ENCODE measurements around the gene AFF2.

AFF2 gene

DNA sequence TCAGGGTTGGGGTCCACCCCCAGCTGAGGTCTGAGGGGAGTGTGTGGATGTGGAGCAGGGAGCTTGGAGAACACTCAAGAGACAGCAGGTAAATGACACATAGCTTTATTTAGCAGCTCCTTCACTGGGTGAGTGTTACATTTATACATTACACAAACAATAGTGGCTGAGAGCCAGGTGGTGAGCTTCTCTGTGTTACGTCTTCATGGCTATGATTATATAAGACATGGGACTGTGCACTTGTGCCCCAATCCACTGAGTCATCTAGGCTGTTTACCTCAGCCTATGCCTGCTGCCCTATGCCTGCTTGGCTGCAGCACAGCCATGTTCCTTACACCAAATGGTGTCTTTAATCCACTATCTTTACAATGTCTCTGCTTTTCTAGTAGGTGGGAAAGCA lies 459.6 kb downstream of the AFF2 start:
- H3K4me3 ChIP-seq (ENCODE audit: low read depth, low read length), result no peak overlapping the region
- in situ Hi-C loops (cut with HindIII; ENCODE audit: low sequenced_read_pairs), result no loop called here
- TF ChIP-seq, protein P1, sequence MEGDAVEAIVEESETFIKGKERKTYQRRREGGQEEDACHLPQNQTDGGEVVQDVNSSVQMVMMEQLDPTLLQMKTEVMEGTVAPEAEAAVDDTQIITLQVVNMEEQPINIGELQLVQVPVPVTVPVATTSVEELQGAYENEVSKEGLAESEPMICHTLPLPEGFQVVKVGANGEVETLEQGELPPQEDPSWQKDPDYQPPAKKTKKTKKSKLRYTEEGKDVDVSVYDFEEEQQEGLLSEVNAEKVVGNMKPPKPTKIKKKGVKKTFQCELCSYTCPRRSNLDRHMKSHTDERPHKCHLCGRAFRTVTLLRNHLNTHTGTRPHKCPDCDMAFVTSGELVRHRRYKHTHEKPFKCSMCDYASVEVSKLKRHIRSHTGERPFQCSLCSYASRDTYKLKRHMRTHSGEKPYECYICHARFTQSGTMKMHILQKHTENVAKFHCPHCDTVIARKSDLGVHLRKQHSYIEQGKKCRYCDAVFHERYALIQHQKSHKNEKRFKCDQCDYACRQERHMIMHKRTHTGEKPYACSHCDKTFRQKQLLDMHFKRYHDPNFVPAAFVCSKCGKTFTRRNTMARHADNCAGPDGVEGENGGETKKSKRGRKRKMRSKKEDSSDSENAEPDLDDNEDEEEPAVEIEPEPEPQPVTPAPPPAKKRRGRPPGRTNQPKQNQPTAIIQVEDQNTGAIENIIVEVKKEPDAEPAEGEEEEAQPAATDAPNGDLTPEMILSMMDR (IDR thresholded peaks at IDR 0.05; ENCODE audit: low read depth, low read length), result no peak
- no peak for DNase-seq (ENCODE audit: low read depth, low spot score)

GRCh38 chrX:148961985-148962384 lies 461.6 kb downstream of the AFF2 start:
- no peak overlapping the region for H3K4me3 ChIP-seq (ENCODE audit: low read depth, low read length)
- in situ Hi-C loops (cut with HindIII; ENCODE audit: low sequenced_read_pairs), result no loop called here
- no peak for DNase-seq (ENCODE audit: low read depth, low spot score)
- TF ChIP-seq, protein P1 (IDR thresholded peaks at IDR 0.05; ENCODE audit: low read depth, low read length), result no peak

- DNase-seq (ENCODE audit: low read depth, low spot score), result no peak
- in situ Hi-C loops (cut with HindIII; ENCODE audit: low sequenced_read_pairs), result no loop called here
- TF ChIP-seq, protein P1 (IDR thresholded peaks at IDR 0.05; ENCODE audit: low read depth, low read length), result no peak
- no peak overlapping the region for H3K4me3 ChIP-seq (ENCODE audit: low read depth, low read length)
Observed at GRCh38 chrX:148976571-148977400, 476.4 kb downstream of the AFF2 start.

GRCh38 chrX:148979786-148980185 lies 479.4 kb downstream of the AFF2 start:
- TF ChIP-seq, protein P1 (IDR thresholded peaks at IDR 0.05; ENCODE audit: low read depth, low read length), result no peak
- in situ Hi-C loops (cut with HindIII; ENCODE audit: low sequenced_read_pairs), result no loop called here
- no peak overlapping the region for H3K4me3 ChIP-seq (ENCODE audit: low read depth, low read length)
- DNase-seq (ENCODE audit: low read depth, low spot score), result no peak

DNA sequence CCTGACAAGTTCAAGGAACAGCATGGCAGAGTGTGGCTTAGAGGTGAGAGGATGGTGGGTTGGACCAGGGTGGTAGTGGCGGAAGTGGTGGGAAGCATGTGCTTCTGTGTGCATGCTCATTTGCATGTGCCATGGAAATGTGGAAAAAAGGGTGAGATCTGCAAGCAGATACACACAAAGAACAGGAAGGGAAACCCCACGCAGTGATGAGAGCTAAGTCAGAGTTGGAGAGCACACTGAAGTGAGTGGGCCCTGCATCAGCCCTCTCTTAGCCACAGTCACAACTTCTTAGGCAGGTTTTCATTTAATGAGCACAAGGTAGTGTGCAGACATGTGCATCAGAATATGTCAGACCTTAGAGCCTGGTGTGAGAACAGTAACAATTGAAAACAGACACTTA lies 483.8 kb downstream of the AFF2 start:
- no peak for DNase-seq (ENCODE audit: low read depth, low spot score)
- TF ChIP-seq, protein P1 (IDR thresholded peaks at IDR 0.05; ENCODE audit: low read depth, low read length), result no peak
- in situ Hi-C loops (cut with HindIII; ENCODE audit: low sequenced_read_pairs), result no loop called here
- no peak overlapping the region for H3K4me3 ChIP-seq (ENCODE audit: low read depth, low read length)

DNA sequence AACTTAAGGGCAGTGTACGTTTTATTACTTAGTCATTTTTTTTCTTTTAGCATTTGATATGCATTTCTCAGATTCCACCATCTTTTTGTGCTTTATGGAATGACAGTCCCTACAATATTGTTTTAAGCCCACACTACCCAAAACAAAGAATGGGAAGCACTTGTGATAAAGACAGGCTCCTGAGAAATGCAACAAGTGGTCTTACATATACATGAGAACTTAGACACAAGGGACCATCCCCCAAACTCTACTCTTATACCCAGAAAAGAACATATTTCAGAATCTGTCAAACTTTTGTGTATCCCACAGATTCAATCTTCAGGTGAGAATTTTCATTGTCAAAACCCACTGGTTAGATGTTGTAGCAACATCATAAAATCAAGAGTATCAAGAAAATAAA lies 491.1 kb downstream of the AFF2 start:
- in situ Hi-C loops (cut with HindIII; ENCODE audit: low sequenced_read_pairs), result no loop called here

More for the DNA sequence above, 491.1 kb downstream of the AFF2 start:
- H3K4me3 ChIP-seq (ENCODE audit: low read depth, low read length), result no peak overlapping the region
- no peak for DNase-seq (ENCODE audit: low read depth, low spot score)
- TF ChIP-seq, protein P1 (IDR thresholded peaks at IDR 0.05; ENCODE audit: low read depth, low read length), result no peak
